ENCODE results near the gene ISG20L2. TPM values are rescaled to one million over a fixed set of nuclear protein-coding genes. Genes with fewer than 3 reads are reported as not detected.

The ISG20L2 gene
- total RNA-seq, 1 donor from 2014 or later = 23.7 TPM

DNA sequence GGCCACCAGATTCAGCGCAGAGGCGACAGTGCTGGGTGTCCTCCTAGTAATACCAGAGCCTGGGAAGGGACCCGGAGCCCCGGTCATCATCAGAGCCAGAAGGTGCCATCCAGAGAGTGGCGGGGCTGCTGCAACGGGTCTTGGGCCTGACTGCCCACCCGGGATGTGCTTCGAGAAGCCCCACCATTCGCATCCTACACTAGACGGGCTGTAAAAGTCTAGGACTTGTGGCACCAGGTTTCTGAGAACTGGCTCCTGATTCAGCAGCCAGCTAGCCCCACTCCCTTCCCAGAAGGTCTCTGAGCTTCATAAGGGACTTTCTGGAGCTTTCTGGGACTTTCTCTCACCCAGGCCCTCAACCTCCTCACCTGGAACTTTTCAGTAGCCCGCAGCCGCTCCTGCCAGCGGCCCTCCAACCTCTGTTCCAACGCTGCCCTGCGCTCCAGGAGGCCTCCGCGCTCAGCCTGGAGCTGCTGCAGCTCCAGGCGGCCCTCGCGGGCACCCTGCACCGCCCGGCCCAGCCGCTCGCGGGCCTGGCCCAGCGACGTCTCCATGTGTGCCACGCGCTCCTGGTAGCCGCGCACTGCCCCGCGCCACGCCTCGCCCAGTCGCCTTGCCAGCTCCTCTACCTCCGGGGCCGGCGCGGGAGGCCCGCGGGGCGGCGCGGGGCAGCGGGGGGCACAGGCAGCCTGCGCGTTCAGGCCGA is 52.3 kb downstream of the ISG20L2 start:
- peak overlapping the region; percentile 85 for H3K4me3 ChIP-seq
- Mint-ChIP-seq H3K4me1 (peaks cover 54% of the 10 kb centered on the region), H3K9me3 (peaks cover 4% of the 10 kb centered on the region), H3K27ac (peak overlapping the region; percentile 100), H3K4me3 (peak overlapping the region; percentile 95), H3K36me3 (peaks cover 23% of the 10 kb centered on the region), H3K27me3 (ENCODE audit: insufficient read depth, low read depth) (peaks cover 23% of the 10 kb centered on the region)
- H3K27ac ChIP-seq = peak overlapping the region; percentile 100
- no peak for DNase-seq (ENCODE audit: low spot score)
- peaks cover 54% of the 10 kb centered on the region for H4K20me1 ChIP-seq (ENCODE audit: low read depth)
- no peaks in the 10 kb centered on the region for H3K9me3 ChIP-seq (ENCODE audit: low read depth)
- peaks cover 40% of the 10 kb centered on the region for H3K4me1 ChIP-seq
- no peak overlapping the region for H2AFZ ChIP-seq (replicated peaks)
- H3K36me3 ChIP-seq = peaks cover 16% of the 10 kb centered on the region
- TF ChIP-seq, protein P1, sequence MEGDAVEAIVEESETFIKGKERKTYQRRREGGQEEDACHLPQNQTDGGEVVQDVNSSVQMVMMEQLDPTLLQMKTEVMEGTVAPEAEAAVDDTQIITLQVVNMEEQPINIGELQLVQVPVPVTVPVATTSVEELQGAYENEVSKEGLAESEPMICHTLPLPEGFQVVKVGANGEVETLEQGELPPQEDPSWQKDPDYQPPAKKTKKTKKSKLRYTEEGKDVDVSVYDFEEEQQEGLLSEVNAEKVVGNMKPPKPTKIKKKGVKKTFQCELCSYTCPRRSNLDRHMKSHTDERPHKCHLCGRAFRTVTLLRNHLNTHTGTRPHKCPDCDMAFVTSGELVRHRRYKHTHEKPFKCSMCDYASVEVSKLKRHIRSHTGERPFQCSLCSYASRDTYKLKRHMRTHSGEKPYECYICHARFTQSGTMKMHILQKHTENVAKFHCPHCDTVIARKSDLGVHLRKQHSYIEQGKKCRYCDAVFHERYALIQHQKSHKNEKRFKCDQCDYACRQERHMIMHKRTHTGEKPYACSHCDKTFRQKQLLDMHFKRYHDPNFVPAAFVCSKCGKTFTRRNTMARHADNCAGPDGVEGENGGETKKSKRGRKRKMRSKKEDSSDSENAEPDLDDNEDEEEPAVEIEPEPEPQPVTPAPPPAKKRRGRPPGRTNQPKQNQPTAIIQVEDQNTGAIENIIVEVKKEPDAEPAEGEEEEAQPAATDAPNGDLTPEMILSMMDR (IDR thresholded peaks at IDR 0.05) = no peak
- TF ChIP-seq EZH2 (IDR thresholded peaks at IDR 0.05) = no peak
- no peak for TF ChIP-seq EZH2phosphoT487 (IDR thresholded peaks at IDR 0.05)
- H3K79me2 ChIP-seq (ENCODE audit: low read depth) = peaks cover 61% of the 10 kb centered on the region
- H3F3A ChIP-seq (ENCODE audit: low read depth) = peaks cover 55% of the 10 kb centered on the region
- peaks cover 20% of the 10 kb centered on the region for H3K27me3 ChIP-seq
- H3K9ac ChIP-seq = peak overlapping the region; percentile 89
- peak overlapping the region; percentile 84 for H3K4me2 ChIP-seq

DNA sequence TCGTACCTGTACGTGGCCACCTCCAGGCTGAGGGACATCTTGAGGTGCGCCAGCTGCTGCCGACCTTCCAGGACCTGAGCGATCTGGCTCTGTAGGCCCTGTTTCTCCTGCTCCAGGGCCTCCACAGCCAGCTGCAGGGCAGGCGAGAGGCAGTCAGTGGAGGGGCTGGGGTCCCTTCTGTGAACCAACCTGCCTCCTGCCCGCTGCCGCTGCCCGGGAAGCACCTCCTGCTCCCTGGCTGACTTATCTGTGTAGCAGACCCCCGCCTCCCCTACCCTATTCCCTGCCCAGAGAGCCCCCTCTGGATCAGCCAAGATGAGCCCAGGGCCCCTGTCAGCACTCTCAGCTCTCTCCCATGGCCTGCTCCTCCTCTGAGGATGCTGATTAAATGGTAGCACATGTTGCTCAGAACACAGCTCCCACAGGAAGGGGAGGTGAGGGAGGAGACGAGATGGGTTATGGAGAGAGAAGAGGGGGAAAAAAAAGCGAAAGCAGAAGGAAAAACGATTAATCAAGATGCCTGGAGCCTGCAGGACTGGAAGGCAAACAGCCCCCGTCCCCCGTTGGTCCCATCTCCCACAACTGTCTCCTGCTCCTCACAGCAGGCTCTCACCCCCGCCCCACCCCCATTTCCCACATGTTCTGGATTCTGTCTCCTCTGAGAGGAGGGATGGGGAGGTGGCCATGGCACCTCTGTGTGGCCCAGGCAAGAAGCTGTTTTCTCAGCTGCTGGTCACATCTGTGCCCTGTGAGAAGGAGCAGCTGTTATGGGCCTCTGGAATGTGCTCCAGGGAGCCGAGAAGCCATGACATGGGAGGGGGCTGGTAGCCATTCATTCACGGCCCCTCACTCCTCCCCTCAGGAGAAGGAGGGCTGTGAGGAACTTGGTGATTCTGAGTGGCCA is 53.1 kb downstream of the ISG20L2 start:
- peaks cover 20% of the 10 kb centered on the region for H3K27me3 ChIP-seq
- Mint-ChIP-seq H3K27ac (peak overlapping the region; percentile 100), H3K4me1 (peaks cover 59% of the 10 kb centered on the region), H3K9me3 (peaks cover 4% of the 10 kb centered on the region), H3K27me3 (ENCODE audit: insufficient read depth, low read depth) (peaks cover 21% of the 10 kb centered on the region), H3K36me3 (peaks cover 26% of the 10 kb centered on the region), H3K4me3 (peak overlapping the region; percentile 95)
- peaks cover 62% of the 10 kb centered on the region for H4K20me1 ChIP-seq (ENCODE audit: low read depth)
- peaks cover 46% of the 10 kb centered on the region for H3K4me1 ChIP-seq
- peak overlapping the region; percentile 85 for H3K4me3 ChIP-seq
- H3K9ac ChIP-seq = peak overlapping the region; percentile 89
- H3F3A ChIP-seq (ENCODE audit: low read depth) = peaks cover 61% of the 10 kb centered on the region
- peak overlapping the region; percentile 84 for H3K4me2 ChIP-seq
- TF ChIP-seq, protein P1 (IDR thresholded peaks at IDR 0.05) = no peak
- TF ChIP-seq EZH2 (IDR thresholded peaks at IDR 0.05) (no peak), EZH2phosphoT487 (IDR thresholded peaks at IDR 0.05) (no peak)
- DNase-seq (ENCODE audit: low spot score) = peak; percentile 65
- peaks cover 18% of the 10 kb centered on the region for H3K36me3 ChIP-seq
- no peak overlapping the region for H2AFZ ChIP-seq (replicated peaks)
- peak overlapping the region; percentile 100 for H3K27ac ChIP-seq
- peaks cover 65% of the 10 kb centered on the region for H3K79me2 ChIP-seq (ENCODE audit: low read depth)
- H3K9me3 ChIP-seq (ENCODE audit: low read depth) = no peaks in the 10 kb centered on the region

DNA sequence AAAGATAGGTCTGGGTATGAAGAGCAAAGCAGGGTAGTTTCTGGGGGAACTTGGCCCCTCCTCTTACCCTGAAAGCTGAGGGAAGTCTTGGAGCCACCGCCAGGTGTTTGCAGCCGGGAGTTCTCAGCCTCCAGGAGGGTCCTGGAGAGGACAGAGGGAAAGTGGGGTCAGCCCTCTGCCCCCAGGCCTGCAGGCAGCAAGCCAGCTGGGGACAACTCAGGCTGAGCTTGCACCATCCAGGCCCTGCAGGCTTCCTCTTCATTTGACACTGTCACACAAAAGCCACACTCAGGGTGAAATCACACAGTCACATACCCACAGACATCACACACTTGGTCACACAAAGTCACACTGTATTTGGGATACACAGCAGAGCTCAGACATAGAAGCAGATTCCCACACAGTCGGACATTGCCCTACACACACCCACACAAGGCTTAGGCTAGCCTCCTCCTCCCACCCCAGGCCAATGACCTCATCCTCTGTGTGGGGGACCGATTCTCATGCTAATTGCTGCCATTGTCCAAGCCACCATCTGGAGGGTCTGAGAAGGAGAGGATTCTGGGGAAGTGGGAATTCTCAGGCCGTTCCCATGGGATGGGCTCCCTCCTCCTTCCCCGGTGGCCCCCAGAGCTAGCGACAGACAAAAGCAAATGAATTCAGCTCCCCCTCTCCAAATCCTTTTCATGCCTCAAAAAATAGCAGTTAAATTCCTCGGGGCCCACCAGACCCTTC is 55.0 kb downstream of the ISG20L2 start:
- Histone ChIP-seq H3K4me1 (peaks cover 60% of the 10 kb centered on the region), H3K4me3 (peak overlapping the region; percentile 85), H3K79me2 (ENCODE audit: low read depth) (peaks cover 65% of the 10 kb centered on the region), H3K9me3 (ENCODE audit: low read depth) (no peaks in the 10 kb centered on the region), H3F3A (ENCODE audit: low read depth) (peaks cover 80% of the 10 kb centered on the region), H3K9ac (peak overlapping the region; percentile 89), H3K27ac (peak overlapping the region; percentile 100), H3K4me2 (peak overlapping the region; percentile 84), H4K20me1 (ENCODE audit: low read depth) (peaks cover 80% of the 10 kb centered on the region), H3K27me3 (peaks cover 4% of the 10 kb centered on the region), H3K36me3 (peaks cover 18% of the 10 kb centered on the region), H2AFZ (replicated peaks) (no peak overlapping the region)
- TF ChIP-seq EZH2phosphoT487 (IDR thresholded peaks at IDR 0.05) (no peak), EZH2 (IDR thresholded peaks at IDR 0.05) (no peak)
- TF ChIP-seq, protein P1 (IDR thresholded peaks at IDR 0.05) = no peak
- Mint-ChIP-seq H3K27me3 (ENCODE audit: insufficient read depth, low read depth) (peaks cover 29% of the 10 kb centered on the region), H3K36me3 (peaks cover 26% of the 10 kb centered on the region), H3K27ac (peak overlapping the region; percentile 100), H3K4me1 (peaks cover 78% of the 10 kb centered on the region), H3K9me3 (peaks cover 4% of the 10 kb centered on the region), H3K4me3 (peak overlapping the region; percentile 95)
- DNase-seq (ENCODE audit: low spot score) = peak; percentile 98
